ENCODE measurements around the gene DUX4. TPM values are rescaled to one million over a fixed set of nuclear protein-coding genes. Genes with fewer than 3 reads are reported as not detected.
"Not testable (repeated sequence)": the region's sequence is repeated elsewhere in the genome, so short reads cannot be mapped to it uniquely, and the experiment has no call there.

Gene DUX4
- not detected for polyA plus RNA-seq (2012; ENCODE audit: low read depth, missing spikeins)

DNA sequence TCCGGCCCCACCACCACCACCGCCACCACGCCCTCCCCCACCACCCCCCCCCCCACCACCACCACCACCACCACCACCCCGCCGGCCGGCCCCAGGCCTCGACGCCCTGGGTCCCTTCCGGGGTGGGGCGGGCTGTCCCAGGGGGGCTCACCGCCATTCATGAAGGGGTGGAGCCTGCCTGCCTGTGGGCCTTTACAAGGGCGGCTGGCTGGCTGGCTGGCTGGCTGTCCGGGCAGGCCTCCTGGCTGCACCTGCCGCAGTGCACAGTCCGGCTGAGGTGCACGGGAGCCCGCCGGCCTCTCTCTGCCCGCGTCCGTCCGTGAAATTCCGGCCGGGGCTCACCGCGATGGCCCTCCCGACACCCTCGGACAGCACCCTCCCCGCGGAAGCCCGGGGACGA lies at the start of gene DUX4:
Gene DUX4 (plus strand): TSS at position 347 of the 400 bp plus-strand sequence. CDS start 0 bp downstream, at position 347.
- not testable (repeated sequence) for FAIRE-seq; DNase-seq (ENCODE audit: insufficient read length, low spot score)

DNA sequence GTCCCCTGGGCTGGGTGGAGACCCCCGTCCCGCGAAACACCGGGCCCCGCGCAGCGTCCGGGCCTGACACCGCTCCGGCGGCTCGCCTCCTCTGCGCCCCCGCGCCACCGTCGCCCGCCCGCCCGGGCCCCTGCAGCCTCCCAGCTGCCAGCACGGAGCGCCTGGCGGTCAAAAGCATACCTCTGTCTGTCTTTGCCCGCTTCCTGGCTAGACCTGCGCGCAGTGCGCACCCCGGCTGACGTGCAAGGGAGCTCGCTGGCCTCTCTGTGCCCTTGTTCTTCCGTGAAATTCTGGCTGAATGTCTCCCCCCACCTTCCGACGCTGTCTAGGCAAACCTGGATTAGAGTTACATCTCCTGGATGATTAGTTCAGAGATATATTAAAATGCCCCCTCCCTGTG lies 1.9 kb downstream of the DUX4 start:
- DNase-seq (ENCODE audit: insufficient read length, low spot score); FAIRE-seq: not testable (repeated sequence)

DNA sequence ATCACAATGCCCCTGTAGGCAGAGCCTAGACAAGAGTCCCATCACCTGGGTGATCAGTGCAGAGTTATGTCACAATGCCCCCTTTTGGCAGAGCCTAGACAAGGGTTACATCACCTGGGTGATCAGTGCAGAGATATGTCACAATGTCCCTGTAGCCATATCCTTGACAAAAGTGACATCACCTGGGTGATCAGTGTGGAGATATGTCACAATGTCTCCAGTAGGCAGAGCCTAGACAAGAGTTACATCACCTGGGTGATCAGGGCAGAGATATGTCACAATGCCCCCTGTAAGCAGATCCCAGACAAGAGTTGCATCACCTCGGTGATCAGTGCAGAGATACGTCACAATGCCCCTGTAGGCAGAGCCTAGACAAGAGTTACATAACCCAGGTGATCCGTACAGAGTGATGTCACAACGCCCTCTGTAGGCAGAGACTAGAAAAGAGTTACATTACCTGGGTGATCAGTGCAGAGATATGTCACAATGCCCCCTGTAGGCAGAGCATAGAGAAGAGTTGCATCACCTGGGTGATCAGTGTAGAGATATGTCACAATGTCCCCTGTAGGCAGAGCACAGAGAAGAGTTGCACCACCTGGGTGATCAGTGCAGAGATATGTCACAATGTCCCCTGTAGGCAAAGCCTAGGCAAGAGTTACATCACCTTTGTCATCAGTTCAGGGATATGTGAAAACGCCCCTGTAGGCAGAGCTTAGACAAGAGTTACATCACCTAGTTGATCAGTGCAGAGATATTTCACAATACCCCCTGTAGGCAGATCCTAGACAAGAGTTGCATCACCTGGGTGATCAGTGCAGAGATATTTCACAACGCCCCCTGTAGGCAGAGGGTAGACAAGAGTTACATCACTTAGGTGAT lies 4.4 kb downstream of the DUX4 start:
- FAIRE-seq; DNase-seq (ENCODE audit: insufficient read length, low spot score): not testable (repeated sequence)

DNA sequence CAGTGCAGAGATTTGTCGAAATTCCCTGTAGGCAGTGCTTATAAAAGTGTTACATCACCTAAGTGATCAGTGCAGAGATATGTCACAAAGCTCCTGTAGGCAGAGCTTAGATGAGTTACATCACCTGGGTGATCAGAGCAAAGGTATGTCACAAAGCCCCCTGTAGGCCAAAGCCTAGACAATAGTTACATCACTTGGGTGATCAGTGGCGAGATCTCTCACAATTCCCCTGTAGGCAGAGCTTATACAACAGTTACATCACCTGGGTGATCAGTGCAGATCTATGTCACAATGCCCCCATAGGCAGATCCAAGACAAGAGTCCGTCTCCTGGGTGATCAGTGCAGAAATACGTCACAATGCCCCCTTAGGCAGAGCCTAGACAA lies 5.0 kb downstream of the DUX4 start:
- DNase-seq (ENCODE audit: insufficient read length, low spot score); FAIRE-seq: not testable (repeated sequence)

DNA sequence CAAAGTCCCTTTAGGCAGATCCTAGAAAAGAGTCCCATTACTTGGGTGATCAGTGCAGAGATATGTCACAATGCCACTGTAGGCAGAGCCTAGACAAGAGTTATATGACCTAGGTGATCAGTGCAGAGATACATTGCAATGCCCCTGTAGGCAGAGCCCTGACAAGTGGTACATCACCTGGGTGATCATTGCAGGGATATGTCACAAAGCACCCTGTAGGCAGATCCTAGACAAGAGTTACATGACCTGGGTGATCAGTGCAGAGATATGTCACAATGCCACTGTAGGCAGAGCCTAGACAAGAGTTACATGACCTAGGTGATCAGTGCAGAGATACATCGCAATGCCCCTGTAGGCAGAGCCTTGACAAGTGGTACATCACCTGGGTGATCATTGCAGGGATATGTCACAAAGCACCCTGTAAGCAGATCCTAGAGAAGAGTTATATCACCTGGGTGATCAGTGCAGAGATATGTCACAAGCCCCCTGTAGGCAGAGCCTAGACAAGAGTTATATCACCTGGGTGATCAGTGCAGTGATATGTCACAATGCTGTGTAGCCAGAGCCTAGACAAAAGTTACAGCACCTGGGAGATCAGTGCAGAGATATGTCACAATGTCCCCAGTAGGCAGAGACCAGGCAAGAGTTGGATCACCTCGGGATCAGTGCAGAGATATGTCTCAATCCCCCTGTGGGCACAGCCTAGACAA lies 5.6 kb downstream of the DUX4 start:
- not testable (repeated sequence) for FAIRE-seq; DNase-seq (ENCODE audit: insufficient read length, low spot score)

DNA sequence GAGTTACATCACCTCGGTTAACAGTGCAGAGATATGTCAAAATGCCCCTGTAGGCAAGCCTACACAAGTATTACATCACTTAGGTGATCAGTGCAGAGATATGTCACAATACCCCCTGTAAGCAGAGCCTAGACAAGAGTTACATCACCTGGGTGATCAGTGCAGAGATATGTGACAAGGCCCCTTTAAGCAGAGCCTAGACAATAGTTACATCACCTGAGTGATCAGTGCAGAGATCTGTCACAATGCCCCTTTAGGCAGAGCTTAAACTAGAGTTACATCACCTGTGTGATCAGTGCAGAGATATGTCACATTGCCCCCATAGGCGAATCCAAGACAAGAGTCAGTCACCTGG lies 6.1 kb downstream of the DUX4 start:
- DNase-seq (ENCODE audit: insufficient read length, low spot score); FAIRE-seq: not testable (repeated sequence)

DNA sequence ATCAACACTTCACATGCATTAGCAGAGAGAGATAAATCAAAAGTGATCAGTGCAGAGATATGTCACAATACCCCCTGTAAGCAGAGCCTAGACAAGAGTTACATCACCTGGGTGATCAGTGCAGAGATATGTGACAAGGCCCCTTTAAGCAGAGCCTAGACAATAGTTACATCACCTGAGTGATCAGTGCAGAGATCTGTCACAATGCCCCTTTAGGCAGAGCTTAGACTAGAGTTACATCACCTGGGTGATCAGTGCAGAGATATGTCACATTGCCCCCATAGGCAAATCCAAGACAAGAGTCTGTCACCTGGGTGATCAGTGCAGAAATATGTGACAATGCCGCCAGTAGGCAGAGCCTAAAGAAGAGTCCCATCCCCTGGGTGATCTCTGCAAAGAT lies 7.4 kb downstream of the DUX4 start:
- FAIRE-seq; DNase-seq (ENCODE audit: insufficient read length, low spot score): not testable (repeated sequence)

DNA sequence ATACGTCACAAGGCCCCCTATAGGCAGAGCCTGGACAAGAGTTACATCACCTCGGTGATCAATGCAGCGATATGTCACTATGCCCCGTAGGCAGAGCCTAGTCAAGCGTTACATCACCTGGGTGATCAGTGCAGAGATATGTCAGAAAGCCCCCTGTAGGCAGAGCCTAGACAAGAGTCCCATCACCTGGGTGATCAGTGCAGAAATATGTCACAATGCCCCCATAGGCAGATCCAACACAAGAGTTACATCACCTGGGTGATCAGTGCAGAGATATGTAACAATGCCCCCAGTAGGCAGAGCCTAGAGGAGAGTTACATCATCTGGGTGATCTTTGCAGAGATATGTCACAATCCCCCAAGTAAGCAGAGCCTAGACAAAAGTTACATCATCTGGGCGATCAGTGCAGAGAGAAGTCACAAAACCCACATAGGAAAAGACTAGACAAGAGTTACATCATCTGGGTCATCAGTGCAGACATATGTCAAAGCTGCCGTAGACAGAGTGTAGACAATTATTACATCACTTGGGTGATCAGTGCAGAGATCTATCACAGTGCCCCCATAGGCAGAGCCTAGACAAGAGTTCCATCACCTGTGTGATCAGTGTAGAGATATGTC lies 8.0 kb downstream of the DUX4 start:
- not testable (repeated sequence) for DNase-seq (ENCODE audit: insufficient read length, low spot score); FAIRE-seq

DNA sequence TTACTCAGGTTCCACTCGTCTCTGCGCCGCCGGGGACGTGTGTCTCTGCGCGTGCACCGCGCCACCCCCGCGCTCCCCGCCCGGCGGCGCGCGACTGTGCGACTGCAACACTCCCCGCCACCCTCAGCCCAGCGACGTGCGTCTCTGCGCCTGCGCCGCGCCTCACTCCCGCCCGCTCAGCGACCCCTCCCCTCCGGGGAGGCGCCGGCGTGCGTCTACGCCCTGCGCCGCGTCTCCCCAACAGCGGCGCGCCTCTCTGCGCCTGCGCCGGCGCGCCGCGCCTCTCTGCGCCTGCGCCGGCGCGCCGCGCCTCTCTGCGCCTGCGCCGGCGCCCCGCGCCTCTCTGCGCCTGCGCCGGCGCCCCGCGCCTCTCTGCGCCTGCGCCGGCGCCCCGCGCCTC lies 29.9 kb downstream of the DUX4 start:
- not testable (repeated sequence) for DNase-seq (ENCODE audit: insufficient read length, low spot score); FAIRE-seq
